ENCODE results near the gene TRAFD1. TPM values are rescaled to one million over a fixed set of nuclear protein-coding genes. Genes with fewer than 3 reads are reported as not detected.
"Not testable (repeated sequence)": the region's sequence is repeated elsewhere in the genome, so short reads cannot be mapped to it uniquely, and the experiment has no call there.

TRAFD1 gene
- total RNA-seq, 1 donor from 2014 or later: 36.8 TPM

GRCh38 chr12:112151766-112152541 lies 26.6 kb downstream of the TRAFD1 start:
- DNase-seq (ENCODE audit: extremely low spot score in 2 of 2): no peak
- Histone ChIP-seq H3K4me1 (no peaks in the 10 kb centered on the region), H3K4me3 (no peak overlapping the region), H3K27me3 (no peaks in the 10 kb centered on the region), H3K9me3 (no peaks in the 10 kb centered on the region), H3K27ac (no peak overlapping the region), H3K36me3 (peaks cover 0 to 67% of the 10 kb centered on the region in 2 donors)
- no peak for TF ChIP-seq POLR2AphosphoS5 (IDR thresholded peaks at IDR 0.05; ENCODE audit: insufficient read depth in 1 of 2, low read depth in 1 of 2)
- TF ChIP-seq POLR2A (IDR thresholded peaks at IDR 0.05): no peak
- no peak for TF ChIP-seq CTCF (IDR thresholded peaks at IDR 0.05)
- intact Hi-C loops (cut with DNase I): no loop called here

- TF ChIP-seq CTCF (IDR thresholded peaks at IDR 0.05) (no peak), POLR2AphosphoS5 (IDR thresholded peaks at IDR 0.05; ENCODE audit: insufficient read depth in 1 of 2, low read depth in 1 of 2) (no peak), POLR2A (IDR thresholded peaks at IDR 0.05) (no peak)
- Histone ChIP-seq H3K4me3 (no peak overlapping the region), H3K4me1 (no peaks in the 10 kb centered on the region), H3K36me3 (peaks cover 0 to 62% of the 10 kb centered on the region in 2 donors), H3K27me3 (no peaks in the 10 kb centered on the region), H3K27ac (no peak overlapping the region), H3K9me3 (no peaks in the 10 kb centered on the region)
- no peak for DNase-seq (ENCODE audit: extremely low spot score in 2 of 2)
- intact Hi-C loops (cut with DNase I): no loop called here
These were observed 28.0 kb downstream of the TRAFD1 start for GRCh38 chr12:112153181-112153892.

- Histone ChIP-seq H3K27ac (no peak overlapping the region), H3K4me3 (no peak overlapping the region), H3K4me1 (no peaks in the 10 kb centered on the region), H3K9me3 (no peaks in the 10 kb centered on the region), H3K36me3 (peaks cover 0 to 62% of the 10 kb centered on the region in 2 donors), H3K27me3 (no peaks in the 10 kb centered on the region)
- intact Hi-C loops (cut with DNase I): no loop called here
- no peak for DNase-seq (ENCODE audit: extremely low spot score in 2 of 2)
- no peak for TF ChIP-seq POLR2A (IDR thresholded peaks at IDR 0.05)
- no peak for TF ChIP-seq POLR2AphosphoS5 (IDR thresholded peaks at IDR 0.05; ENCODE audit: insufficient read depth in 1 of 2, low read depth in 1 of 2)
- TF ChIP-seq CTCF (IDR thresholded peaks at IDR 0.05): no peak
These were observed 28.5 kb downstream of the TRAFD1 start for GRCh38 chr12:112153893-112154219.

GRCh38 chr12:112158461-112159145 lies 33.2 kb downstream of the TRAFD1 start:
- H3K9me3 ChIP-seq; H3K27me3 ChIP-seq; H3K4me3 ChIP-seq; H3K27ac ChIP-seq; H3K4me1 ChIP-seq; DNase-seq (ENCODE audit: extremely low spot score in 2 of 2); intact Hi-C loops (cut with DNase I): not testable (repeated sequence)
- H3K36me3 ChIP-seq: peaks cover 0 to 62% of the 10 kb centered on the region in 2 donors

- peaks cover 0 to 61% of the 10 kb centered on the region in 2 donors for H3K36me3 ChIP-seq
- DNase-seq (ENCODE audit: extremely low spot score in 2 of 2): no peak
- no peaks in the 10 kb centered on the region for H3K9me3 ChIP-seq
- H3K27ac ChIP-seq: no peak overlapping the region
- no peaks in the 10 kb centered on the region for H3K4me1 ChIP-seq
- no peaks in the 10 kb centered on the region for H3K27me3 ChIP-seq
- TF ChIP-seq POLR2AphosphoS5 (IDR thresholded peaks at IDR 0.05; ENCODE audit: insufficient read depth in 1 of 2, low read depth in 1 of 2): no peak
- TF ChIP-seq POLR2A (IDR thresholded peaks at IDR 0.05): no peak
- no peak for TF ChIP-seq CTCF (IDR thresholded peaks at IDR 0.05)
- intact Hi-C loops (cut with DNase I): no loop called here
- no peak overlapping the region for H3K4me3 ChIP-seq
These were observed 33.8 kb downstream of the TRAFD1 start for GRCh38 chr12:112159146-112159541.

Measured in vagina (tissue), 2 donors.